HG03439 (cell line): Measurements from ENCODE around the gene TBCCD1.
"Not testable (repeated sequence)": the region's sequence is repeated elsewhere in the genome, so short reads cannot be mapped to it uniquely, and the experiment has no call there.

Experiments
- ATAC-seq: cut with Tn5 transposase; IDR thresholded peaks from one replicate; pipeline ENCODE4 v1.9.1; 2021; ENCODE audit warnings: mild to moderate bottlenecking, moderate library complexity; ENCODE audit not compliant: unreplicated experiment

The TBCCD1 gene

DNA sequence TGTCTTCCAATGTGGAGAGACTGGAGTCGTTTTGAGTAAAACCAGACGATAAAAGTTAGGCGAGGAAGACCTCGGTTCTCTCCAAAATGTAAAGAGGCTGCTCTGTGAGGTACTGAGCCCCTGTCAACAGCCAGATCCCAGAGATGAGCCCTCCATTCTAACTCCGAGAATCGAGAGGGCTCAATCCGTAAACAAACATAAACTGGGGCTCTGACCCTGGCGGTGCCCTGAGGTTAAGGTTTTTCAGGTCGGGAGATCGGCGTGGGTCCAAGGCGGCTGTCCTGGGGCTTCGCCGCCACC lies 417 bp downstream of the TBCCD1 start:
- ATAC-seq, result no peak

DNA sequence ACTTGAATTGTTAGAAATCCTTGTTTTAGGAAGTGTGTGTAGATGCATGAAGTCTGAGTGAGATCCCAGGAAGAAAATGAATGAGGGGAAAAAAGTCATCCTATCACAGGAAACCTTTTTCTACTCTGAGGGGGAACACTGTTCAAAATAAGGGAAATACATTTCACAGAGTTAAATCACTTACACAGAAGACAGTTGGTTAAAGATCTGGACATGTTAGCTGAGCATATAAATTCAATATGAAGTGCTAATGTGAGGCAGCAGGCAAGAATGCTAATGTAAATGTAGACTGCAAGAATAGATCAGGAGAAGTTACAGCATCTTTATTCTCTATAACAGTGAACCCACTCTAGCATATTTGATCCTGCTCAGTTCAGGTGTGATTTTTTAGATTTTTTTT lies 2.6 kb downstream of the TBCCD1 start:
- no peak for ATAC-seq

DNA sequence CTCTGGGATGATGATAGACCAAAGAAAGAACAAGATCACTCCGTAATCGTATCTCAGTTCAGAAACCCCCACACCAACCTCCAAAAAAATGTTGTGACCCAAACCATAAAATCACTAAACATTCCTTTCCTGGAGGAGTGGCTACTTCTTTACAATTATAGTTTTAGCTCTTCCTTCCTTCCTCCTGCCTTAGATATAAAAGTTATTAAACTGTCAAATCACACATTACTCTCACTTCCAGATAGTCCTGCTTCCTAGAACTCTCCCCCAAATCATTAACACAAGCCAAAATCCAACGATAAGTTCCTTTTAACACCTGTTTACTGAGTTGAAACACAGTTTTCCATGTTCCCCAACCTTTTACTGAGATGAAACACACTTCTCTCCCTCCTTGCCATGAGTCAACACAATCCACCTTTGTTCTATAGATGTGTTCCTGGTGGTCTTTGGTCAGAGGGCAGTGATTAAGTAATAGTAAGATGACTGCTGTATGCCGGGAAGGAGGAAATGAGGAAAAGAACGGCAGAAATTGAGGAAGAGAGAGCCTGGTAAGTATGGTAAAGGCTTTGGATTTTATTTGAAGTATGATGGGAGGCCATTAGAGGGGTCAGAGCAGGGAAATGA lies 14.6 kb downstream of the TBCCD1 start:
- no peak for ATAC-seq

DNA sequence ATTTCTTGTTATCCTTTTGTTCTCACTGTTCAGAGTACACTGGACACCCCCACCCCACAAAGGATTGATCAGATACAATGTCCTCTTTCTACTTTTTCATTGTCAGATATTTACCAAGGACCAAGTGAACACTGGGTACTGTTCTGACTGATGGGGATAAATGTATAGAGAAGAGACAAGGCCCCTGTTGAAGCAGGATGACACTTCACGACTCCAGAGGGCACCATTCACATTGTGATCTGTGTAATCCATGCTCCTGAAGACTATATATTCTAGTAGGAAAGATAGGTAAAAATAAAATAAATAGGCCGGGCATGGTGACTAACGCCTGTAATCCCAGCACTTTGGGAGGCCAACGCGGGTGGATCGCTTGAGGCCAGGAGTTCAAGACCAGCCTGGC lies 15.8 kb downstream of the TBCCD1 start:
- ATAC-seq, result no peak

DNA sequence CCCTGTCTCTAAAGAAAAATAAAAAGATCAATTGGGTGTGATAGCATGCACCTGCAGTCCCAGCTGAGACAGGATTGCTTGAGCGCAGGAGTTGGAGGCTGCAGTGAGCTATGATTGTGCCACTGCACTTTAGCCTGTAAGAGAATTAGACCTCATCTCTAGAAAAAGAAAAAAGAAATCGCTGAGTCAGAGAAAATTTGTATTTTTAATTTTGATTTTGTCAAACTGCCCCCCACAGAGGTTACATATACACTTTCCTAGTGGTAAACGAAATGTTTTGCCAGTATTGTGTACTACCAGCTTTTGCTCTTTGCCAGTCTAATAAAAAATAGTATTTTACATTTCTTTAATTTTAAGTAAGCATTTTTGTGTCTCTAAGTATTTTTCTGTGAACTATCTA lies 17.6 kb downstream of the TBCCD1 start:
- no peak for ATAC-seq

DNA sequence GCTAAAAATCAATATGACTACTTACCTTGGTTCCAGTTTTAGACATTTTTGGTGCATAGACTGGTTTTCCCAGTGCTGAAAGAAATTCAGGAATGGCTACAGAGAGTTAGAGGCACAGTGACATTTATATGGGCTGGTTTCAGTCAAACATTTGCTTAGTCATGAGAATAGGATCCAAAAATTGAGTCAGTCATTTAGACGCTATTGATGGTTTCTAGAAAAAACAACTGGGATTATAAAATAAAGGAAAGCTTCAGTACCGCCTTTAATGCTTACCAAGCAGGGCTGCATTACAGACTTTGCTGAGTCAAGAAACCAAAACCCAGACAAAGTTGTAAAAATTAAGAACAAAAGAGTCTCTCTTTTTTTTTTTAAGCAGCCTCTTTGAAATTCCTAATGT lies 22.9 kb downstream of the TBCCD1 start, which contains the start of gene CRYGS:
CRYGS (minus strand) TSS at position 100 of the 400 bp plus-strand sequence; CDS start at position 46, 54 bp downstream.
- ATAC-seq, result no peak

DNA sequence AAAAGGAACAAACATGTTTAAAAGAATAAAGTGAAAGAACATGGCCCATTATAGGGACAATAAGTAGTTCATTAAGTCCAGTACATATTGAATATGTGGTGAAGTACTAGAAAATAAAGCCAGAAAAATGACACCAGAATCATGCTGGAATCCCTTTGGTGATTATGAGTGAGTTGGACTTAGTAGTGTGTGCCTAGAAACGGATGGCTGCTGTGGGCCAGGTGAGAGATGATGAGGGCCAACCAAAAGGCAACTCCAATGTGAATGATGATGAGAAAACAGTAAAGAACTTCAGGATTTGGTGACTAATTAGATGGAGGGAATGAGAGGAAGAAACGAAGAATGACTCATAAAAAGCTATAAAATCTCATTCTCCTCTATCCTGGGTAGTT lies 26.3 kb downstream of the TBCCD1 start:
- no peak for ATAC-seq

DNA sequence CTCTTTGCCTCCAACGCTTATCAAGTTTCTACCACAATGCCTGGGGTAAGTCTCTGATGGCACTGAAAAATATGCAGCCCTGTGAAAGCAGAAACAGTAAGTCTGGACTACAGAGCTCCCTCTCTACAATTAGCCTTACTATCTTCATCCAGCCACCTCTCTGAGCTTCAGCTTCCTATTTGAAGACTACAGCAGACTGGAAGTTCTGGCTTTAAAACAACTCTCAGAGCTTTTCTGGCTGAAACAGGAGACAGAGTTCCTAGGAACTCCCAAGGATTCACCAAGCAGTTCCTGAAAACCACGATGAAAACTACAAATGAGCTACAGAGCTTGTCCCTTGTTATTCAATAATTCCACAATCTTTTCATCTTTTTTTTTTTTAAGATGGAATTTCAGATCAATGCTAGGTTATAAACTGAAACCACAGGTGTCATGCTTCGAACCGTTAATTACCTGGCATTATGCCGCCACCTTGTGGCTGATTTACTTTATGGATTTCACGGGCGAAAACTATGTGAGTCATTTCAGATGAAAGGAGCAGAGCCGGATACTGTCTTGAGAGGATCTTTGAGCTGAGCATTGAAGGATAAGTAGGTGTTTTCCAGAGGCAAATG lies 26.8 kb downstream of the TBCCD1 start:
- peak; percentile 49 for ATAC-seq

DNA sequence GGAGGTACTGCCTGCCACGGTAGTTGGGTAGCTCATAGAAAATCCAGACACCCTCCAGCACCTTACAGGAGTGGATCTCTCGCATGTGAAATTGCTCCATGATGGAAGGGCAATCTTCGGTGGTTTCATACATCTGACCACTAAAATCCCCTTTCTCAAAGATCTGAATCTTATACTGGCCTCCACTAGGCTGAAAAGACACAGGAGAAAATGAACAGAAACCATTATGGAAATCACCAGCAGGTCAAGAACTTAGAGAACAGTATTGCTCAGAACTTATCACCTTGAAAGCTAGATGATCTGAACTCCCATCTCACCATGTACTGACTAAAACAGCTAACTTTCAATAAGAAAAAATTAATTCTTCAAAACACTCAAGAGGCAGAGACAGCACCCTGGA lies 28.4 kb downstream of the TBCCD1 start:
- ATAC-seq, result no peak

DNA sequence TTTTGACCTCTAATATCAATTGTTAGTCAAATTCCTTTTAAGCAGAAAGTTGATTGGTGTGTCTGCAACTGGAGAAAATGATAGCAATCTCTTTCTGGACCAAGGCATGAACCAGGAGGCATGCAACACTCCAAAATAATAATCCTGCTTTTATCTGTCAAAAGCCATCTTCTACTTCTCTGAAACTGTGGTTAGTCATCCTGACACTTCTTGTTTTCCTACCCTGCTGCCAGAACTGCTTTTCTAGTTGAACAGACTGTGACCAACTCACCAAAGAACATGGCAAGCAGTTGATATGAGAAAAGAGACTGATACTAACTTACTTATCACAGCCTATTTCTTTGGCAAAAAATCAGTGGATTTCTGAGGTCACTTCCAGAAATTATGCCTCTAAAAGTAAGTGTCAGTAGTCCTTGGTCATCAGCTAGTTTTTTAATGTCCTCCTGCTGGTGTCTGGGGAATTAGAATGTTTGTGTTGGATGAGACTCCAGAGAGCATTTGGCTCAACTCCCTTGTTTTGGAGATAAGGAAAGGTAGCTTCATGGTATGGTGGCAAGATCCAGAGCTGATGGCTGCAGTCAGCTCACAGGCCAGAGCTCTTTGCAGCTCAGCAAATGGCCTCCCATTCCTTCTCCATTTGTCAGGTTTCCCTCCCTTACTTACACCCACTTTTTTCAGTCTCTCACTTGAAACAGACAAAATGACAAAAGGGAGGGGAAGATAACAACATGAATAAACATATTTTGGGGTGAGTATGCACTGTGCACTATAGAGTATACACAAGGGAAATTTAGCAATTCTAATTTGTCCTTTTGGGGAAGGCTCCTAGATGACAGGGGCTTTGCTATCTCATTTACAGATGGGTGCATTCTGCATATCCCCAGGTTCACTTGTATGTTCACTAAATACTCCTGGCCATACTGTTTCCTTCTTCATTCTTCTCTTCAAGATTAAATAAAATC lies 30.0 kb downstream of the TBCCD1 start:
- no peak for ATAC-seq

DNA sequence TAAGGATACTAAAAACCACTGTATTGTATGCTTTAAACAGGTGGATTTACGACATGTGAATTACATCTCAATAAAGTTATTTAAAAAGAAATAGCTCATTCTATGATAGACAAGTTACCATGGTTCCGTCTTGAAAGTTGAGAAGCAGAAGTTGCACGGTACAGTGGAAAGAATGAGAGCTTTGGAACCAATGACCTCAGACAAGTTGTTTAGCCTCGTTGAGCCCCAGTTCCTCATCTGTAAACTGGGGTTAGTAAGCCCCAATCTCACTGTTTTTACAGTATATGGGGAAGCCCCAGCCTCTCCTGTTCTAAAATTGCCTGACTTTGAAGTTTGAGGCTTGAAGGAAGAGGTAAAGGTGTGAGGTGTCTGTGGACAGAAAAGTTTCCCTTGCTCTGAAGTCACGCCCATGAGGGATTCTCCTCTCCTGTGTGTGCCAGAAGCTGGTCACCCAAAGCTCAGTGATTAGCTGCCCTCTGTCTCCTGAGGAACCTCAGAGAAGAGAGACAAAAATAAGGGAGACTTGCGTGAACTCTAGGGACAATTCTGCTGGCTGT lies 32.9 kb downstream of the TBCCD1 start:
- peak; percentile 86 for ATAC-seq

DNA sequence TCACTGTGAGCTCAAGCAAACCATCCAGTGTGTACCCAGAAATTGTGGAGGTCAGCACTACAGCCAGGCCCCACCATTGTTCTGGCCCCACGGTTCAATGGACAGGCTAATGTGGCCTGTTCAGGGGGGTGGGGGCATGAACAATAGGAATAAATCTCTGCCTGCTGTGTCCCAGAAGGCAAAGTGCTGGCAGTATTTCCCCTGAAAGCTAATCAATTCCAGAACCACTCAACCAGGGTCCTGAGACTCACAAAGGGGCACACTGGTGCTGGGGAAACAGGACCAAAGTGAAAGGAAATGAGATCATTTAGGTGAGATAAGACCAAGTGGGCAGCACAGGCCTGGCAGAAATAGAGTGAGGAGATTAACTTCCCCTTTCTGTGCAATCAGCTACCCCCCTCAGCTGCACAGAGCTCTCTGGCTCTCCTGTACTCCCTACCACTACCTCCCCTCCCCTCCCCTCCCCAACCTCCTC lies 34.5 kb downstream of the TBCCD1 start:
- ATAC-seq, result peak; percentile 45

DNA sequence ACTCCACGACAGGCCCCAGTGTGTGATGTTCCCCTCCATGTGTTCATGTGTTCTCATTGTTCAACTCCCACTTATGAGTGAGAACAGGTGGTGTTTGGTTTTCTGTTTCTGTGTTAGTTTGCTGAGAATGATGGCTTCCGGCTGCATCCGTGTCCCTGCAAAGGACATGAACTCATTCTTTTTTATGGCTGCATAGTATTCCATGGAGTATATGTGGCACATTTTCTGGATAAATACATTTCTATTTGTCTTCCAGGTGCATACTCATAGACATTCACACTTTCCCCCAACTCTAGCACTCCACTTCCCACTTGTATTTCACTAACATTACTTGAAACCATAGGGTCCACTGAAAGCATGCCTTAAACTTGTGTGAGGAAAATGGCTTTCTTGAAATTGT lies 35.4 kb downstream of the TBCCD1 start:
- ATAC-seq, result not testable (repeated sequence)

DNA sequence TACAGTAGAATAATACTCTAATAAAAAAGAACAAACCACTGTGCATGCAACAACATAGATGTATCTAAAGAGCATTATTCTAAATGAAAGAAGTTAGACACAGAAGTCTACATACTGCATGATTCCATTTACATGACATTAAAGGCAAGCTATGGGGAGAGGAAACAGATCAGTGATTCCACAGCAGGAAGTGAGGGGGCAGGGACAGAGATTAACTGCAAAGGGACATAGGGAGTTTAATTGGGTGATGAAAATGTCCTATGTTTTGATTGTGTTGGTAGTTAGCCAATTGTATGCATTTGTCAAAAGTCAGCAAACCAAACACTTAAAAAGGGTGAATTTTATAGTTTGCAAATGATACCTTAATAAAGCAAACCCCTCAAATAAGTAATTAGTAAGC lies 36.7 kb downstream of the TBCCD1 start:
- ATAC-seq, result no peak

DNA sequence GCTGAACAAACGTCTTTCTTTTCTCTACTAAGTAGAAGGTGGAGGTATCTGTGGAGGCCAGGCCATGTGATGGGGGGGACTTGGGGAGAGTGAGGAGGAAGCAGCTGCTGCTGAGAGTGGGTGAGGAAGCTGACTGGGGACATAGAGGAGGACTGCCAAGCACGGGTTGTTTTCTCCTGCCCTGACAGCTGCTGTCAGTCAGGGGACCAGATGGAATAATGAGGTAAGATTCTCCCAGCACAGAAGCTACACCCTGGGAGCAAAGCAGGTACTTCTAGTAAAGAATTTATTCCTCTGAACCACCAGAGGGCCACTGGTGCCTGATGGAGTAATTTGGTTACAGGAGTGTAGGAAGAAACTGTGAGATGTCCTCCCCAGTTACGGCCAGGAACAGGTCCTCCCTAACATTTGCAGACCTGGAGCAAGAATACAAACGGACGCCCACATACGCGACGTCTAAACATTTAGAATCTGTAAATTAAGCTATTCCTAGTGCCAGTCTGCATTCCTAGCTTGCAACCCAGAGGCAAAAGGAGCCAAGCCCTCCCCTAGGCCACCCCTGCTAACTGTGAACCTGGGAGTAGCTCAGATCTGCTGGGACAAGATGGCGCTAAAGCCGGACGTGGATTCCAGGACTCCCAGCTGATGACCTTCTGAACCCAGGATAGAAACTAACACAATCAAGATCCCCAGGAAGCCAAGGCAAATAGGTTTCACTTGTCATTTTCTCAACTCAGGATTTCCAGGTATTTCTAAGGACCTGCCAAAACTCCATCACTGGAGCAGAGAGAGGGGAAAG lies 37.7 kb downstream of the TBCCD1 start:
- ATAC-seq, result no peak

DNA sequence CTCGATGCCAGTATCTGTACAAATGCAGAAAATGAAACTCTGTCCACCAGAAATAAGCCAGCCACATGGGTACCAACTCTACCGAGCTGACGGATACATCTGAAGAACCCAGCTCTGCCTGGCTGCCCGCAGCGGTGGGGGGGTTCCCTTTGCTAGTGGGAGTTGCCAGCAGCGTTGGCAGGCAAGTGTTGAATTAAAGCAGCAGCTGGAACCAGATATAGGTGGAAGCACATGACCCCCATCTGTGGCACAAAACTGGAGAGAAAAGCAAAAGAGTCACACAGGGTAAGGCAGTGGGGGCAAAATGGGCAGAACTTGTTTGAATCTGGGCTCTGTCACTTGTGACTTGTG lies 40.9 kb downstream of the TBCCD1 start:
- peak; percentile 42 for ATAC-seq

DNA sequence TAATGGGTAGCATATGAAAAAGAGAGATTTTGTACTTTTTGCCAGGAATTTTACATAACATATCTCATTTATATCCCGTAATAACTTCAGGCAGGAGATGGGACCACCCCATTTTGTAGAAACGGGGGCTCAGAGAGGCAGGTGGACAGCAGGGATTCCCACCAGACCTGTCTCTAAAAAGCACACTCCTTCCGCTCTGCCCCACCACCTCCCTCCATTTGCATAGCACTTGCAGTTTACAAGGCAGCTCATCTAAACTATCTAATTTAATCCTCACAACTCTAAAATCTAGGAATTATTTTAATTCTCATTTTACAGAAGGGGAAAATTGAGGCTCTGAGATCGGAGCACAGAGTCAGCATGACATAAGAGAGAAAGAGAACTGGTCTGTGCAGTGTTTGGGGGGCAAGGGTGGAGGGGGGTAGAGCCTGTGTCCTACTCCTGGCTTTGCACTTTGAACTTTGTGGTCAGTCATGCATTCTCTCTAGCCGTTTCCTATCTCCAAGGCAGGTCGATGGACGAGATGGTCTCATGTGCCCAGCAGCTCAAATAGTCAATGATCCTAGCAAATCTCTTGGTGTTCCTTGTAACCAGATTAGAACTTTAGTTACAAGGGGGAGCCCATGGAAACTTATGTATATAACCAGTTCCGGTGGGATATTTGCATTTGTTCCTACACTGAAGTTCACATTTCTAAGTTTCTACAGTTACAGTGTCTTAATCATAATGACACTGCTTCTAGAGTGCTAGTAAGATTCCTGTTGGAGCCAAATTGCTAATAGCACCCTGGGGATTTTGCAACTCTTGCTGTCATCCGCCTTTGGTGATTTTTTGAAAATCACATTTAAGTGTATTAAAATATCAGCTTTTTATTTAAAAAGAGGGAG lies 41.5 kb downstream of the TBCCD1 start:
- ATAC-seq, result peak; percentile 15

DNA sequence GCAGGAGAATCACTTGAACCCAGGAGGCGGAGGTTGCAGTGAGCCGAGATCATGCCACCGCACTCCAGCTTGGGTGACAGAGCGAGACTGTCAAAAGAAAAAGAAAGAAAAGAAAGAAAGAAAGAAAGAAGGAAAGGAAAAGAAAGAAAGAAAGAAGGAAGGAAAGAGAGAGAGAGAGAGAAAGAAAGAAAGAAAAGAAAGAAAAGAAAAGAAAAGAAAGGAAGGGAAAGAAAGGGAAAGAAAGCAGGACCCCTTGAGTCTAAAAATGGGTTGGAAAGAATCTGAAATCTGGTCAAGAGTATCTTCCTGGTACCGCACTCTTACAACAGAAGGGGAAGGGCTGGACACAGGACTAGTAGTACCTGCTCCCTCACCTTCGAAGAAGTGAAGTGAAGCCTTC lies 42.5 kb downstream of the TBCCD1 start:
- no peak for ATAC-seq

DNA sequence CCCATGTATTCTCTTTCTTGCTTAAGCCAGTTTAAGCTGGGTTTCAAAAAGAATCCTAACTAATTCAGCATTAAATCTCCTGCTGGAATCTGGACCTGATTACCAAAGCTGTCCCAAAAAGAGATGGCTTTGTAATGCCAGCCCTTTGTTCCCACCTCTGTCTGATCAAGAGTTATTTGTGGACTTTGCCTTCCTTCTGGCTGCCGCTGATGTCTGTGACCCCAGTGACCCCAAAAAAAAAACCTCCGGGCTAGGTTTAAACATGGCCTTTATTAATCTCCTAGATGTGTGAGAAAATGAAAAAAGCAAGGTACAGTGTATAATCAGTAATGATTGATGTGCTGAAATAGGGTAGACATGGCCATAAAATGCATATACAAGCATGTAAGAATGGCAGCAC lies 43.7 kb downstream of the TBCCD1 start:
- no peak for ATAC-seq

DNA sequence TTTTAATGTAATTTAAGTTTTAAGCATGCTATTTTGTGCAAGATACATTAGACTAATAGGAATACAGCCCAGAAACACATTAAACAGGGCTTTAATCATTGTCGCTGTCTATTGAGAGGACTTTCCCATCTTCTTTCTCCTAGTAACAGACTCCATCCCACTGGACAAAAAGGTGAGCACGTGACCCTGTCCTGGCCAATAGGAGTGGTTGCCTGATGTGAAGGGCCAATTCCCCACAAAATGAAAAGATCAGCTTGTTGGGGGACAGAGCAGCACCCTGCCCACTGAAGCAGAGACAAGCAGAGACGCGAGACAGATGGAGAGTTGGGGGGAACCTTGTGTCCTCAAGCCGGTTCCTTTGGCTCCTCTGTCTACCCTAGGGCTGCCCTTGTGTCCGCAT lies 44.1 kb downstream of the TBCCD1 start:
- no peak for ATAC-seq
